Cerebellar nuclear complex (tissue), 1 donor: ENCODE data around the gene AHR.
"Not testable (repeated sequence)": the region's sequence is repeated elsewhere in the genome, so short reads cannot be mapped to it uniquely, and the experiment has no call there.

Source experiments
- DNase-seq, 2 experiments: peaks; one replicate each; lab custom pipeline; 2025; lab: John Stamatoyannopoulos, UW

AHR gene

GRCh38 chr7:17376595-17376994 lies 78.1 kb downstream of the AHR start:
- DNase-seq, result no peak

- DNase-seq, result no peak
Observed at GRCh38 chr7:17380736-17381662, 82.5 kb downstream of the AHR start.

GRCh38 chr7:17382408-17383354 lies 84.2 kb downstream of the AHR start:
- not testable (repeated sequence) for DNase-seq

- DNase-seq, result no peak
Observed at GRCh38 chr7:17384400-17384799, 85.9 kb downstream of the AHR start.

- no peak for DNase-seq
Observed at GRCh38 chr7:17385612-17386011, 87.2 kb downstream of the AHR start.

- no peak for DNase-seq
Observed at GRCh38 chr7:17390392-17390791, 91.9 kb downstream of the AHR start.

GRCh38 chr7:17391366-17391765 lies 92.9 kb downstream of the AHR start:
- DNase-seq, result no peak

- no peak for DNase-seq
Observed at GRCh38 chr7:17392846-17393245, 94.4 kb downstream of the AHR start.

GRCh38 chr7:17394563-17394962 lies 96.1 kb downstream of the AHR start:
- not testable (repeated sequence) for DNase-seq
